ENCODE data around the gene KLHL29.

DNA sequence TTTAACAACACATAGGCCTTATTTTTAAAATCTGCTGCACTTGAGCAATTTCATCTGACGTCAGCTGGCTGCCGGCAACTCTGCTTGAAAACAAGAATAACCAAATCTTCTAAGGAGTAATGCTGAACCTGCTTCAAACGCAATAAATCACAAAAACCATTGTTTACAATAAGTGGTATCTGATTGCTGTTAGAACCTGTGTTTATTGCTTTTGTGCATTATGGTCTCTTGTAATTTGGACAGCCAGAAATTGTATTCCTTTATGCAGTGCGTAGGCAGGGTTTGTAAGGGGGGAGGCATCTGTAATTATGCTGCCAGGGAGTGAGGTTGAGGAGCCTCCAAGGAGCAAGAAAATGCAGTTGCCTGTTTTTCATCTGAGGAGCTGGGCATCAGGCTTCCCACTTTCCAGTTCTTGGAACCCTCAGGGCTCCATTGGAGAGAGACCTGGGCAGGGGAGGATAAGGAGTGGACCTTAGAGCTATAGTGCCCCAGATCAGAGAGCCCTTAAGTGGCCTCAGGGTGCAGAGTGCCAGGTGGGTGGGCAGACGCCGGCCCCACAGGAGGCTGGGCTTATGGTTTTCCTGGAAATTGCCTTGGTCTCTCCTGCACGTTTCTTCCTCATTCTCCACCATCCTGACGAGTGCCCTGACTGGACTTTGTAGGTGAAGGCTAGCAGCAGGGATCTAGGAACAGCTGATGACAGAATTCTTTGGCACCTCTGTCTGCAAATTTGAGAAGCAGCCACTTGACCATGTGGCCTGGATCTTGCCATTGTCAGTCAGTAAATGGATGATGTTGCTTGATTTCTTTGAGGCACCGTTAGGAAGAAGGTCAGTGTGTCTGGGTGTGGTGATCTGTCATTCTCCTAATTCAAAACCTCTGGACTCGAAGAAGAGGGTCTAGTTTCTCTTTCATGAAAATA, 129.2 kb downstream of the KLHL29 start:
- TF ChIP-seq POLR2A (IDR thresholded peaks at IDR 0.05; ENCODE audit: low read depth, low read length) (no peak), POLR2AphosphoS5 (IDR thresholded peaks at IDR 0.05; ENCODE audit: low read depth, low read length) (no peak), PAX5 (IDR thresholded peaks at IDR 0.05; ENCODE audit: insufficient read depth, low read length, severe bottlenecking) (no peak)
